GM12874 (cell line): ENCODE measurements around the gene SLC41A1.

Source experiments
- TF ChIP-seq, protein P1 (sequence below): IDR thresholded peaks from 2 replicates; pipeline ENCODE4 v1.5.1; 2011; ENCODE audit warnings: low read depth, mild to moderate bottlenecking, control low read depth, low read length, moderate library complexity; ENCODE audit not compliant: insufficient read depth

The SLC41A1 gene

DNA sequence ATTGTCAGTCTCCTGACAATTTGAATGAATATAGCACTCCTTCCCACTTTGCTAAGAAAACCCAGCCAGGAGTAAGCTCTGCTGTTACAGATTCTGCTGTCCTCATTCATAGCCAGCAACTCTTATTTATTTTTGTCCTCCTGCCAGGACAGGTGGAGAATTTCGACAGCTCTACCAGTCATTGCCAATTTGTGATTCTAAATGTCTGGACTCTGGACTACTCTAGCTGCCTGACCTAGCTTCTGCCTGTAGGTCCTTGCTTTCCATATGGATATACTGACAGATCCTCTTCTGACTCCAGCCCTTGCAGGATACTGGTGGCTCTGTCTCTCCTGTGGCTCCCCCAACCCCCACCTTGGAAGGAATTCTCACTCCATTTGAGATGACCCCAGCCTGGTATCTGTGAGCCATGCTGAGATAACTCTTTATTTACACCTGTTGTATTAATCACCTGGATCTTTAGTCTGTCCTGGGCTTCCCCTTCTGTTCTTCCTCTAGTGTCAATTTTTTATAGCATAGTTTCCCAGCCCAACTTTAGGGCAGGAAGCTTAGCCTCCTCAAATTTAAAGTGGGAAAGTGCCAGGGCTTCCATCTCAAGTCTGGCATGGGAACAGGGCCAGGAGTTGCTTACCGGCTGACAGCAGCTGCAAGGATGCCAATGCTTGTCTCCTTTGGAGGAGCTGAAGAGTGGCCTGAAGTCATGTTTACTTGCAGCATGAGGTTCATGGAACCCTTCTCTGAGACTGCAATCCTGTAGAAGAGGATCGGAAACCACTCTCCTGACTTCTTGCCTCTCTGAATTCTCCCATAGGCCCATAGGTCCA lies 30.2 kb upstream of the SLC41A1 start:
- TF ChIP-seq, protein P1, sequence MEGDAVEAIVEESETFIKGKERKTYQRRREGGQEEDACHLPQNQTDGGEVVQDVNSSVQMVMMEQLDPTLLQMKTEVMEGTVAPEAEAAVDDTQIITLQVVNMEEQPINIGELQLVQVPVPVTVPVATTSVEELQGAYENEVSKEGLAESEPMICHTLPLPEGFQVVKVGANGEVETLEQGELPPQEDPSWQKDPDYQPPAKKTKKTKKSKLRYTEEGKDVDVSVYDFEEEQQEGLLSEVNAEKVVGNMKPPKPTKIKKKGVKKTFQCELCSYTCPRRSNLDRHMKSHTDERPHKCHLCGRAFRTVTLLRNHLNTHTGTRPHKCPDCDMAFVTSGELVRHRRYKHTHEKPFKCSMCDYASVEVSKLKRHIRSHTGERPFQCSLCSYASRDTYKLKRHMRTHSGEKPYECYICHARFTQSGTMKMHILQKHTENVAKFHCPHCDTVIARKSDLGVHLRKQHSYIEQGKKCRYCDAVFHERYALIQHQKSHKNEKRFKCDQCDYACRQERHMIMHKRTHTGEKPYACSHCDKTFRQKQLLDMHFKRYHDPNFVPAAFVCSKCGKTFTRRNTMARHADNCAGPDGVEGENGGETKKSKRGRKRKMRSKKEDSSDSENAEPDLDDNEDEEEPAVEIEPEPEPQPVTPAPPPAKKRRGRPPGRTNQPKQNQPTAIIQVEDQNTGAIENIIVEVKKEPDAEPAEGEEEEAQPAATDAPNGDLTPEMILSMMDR = no peak

DNA sequence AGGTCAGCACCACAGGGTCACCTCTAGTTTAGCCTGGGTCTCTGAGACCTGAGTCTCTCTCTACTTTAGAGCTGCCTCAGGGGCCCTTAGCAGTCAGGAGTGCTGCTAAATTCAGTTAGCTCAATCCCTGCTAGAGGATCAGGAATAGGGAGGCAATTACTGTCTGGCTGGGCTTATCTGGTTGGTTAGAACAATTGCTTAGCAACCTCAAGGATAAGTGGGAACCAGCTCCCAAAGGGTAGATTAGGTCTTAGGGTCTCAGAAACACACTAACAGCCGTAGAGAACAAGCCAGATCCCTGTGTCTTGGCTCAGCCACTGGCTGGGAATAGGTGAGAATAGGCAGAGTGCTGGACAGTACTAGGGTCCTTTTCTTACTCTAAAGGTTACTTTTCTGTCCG lies 29.2 kb upstream of the SLC41A1 start:
- TF ChIP-seq, protein P1 = no peak

DNA sequence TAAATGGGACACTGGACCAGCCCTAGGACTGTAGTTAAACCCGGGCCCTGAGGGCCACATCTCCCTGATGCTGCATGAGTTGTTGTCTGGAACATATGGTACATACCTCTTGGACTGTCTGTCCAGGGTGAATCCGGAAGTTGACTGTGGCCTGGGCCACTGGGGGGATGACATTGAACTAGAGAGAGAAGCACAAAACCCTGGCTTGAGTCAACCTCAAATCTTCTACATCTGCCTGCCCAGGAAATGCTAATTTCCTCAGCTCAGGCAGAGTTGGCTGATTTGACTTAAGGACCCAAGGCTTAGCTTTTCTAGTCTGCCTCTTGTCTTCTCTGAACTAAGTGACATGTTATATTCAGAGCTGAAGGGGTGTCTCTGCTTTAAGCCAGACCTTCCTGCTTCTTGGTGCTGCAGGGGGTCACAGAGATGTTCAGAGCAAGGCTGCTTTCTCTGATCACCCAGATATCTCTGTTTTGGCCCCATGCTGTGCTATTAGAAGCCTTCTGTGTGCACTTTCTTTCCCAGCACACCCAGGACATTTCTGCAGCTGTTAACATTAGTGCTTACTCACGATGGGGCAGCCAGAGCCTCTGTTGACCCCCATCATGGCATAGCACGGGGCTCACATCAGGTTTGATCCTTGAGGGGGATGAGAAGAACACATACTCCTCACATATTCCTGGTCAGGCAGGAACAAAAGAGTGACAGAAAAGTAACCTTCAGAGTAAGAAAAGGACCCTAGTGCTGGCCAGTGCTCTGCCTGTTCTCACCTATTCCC lies 27.3 kb upstream of the SLC41A1 start:
- TF ChIP-seq, protein P1 = no peak

DNA sequence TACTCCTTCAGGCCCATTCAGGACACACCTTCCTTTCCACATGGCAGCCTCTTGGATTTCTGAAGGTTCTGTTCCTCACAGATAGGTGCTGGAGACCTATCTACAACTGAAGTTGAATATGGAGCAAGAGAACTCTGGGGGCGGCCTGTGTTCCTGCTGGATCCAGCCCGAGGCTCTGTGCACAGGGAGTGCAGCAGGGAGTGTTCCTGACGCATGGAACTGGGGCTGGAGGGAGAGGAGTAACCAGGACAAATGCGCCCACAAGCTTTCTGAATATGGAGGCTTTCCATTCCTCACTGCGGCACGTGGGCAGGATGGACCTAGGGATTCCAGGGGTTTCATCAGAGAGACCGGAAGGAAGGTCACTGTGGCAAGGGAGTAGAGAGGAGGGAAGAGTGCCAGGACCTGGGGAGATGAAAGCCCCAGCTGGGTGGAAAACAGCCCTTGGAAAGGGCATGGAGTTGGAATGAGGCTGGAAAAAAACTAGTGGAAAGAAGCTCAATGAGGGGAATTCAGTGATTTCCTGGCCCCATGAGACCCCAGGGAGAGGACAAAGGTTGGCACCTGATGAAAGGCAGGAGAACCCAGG lies 24.5 kb upstream of the SLC41A1 start:
- TF ChIP-seq, protein P1 = no peak

GRCh38 chr1:205834751-205835150 lies 21.8 kb upstream of the SLC41A1 start:
- TF ChIP-seq, protein P1 = no peak

DNA sequence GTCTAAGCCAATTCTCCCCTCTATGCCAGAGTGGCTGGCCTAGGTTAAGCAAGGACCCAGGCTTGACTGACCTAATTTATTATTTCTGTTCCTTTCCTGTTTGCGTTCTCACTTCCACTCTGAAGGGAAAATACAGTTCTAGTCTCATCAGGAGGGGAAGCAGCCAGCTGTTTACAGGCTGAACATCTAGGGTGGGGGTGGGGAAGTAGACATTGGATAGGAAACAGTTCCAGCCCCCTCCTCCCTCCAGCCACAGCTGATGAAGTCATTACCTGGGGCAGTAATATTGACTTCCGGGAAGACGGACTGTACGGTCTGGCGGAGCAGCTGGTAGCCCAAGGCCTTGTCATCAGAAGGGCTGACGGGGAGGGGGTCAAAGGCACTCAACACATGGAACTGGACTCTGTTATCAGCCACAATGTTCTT lies 19.3 kb upstream of the SLC41A1 start:
- TF ChIP-seq, protein P1 = no peak

- TF ChIP-seq, protein P1 = no peak
Observed at GRCh38 chr1:205827623-205828022, 14.6 kb upstream of the SLC41A1 start.
